ENCODE data around the gene ERG. TPM values are rescaled to one million over a fixed set of nuclear protein-coding genes. Genes with fewer than 3 reads are reported as not detected.
A peak's percentile ranks its signal among the peaks of the same experiment; 100 is the strongest.

The ERG gene
- total RNA-seq, 8 experiments from 2014 or later = 0.09 to 0.97 (median 0.51) TPM; not detected in 1

DNA sequence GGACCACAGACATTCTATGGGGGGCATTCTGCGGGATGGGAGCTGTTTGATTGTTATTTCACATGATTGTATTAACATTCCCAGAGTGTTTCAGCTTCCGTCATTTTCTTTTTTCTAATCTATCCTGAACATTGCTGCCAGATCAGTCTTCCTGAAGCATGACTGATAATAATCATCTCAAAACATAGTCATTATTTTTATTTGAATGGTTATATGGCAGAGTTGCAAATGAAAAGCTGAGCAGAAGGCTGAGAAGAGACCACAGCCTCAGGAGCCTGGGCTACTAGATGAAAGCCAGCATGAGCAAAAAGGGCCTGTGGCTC, 109.0 kb downstream of the ERG start:
- 69 to 100% (median 91%) methylated on average over 1 to 2 of the region's 2 CpGs; no CpG with 5 or more reads in 2 of the 10 experiments for WGBS, 10 experiments
- ATAC-seq (replicated peaks in 6 of 8) = no peak
- in situ Hi-C loops (cut with MboI; ENCODE audit: low pct_unique_long_range_greater_than_20kb in 2 of 9, low sequenced_read_pairs in 9 of 9, unreplicated experiment in 9 of 9) = no loop called here
- peaks cover 0 to 16% of the 10 kb centered on the region in 2 donors for H3K4me1 ChIP-seq (replicated peaks in 1 of 2)
- no peak overlapping the region for H3K27ac ChIP-seq
- no peak overlapping the region for H3K4me3 ChIP-seq

GRCh38 chr21:38388647-38389353, 109.5 kb downstream of the ERG start:
- in situ Hi-C loops (cut with MboI; ENCODE audit: low pct_unique_long_range_greater_than_20kb in 2 of 9, low sequenced_read_pairs in 9 of 9, unreplicated experiment in 9 of 9) = no loop called here
- Histone ChIP-seq H3K4me1 (replicated peaks in 1 of 2) (peaks cover 0 to 20% of the 10 kb centered on the region in 2 donors), H3K27ac (no peak overlapping the region), H3K4me3 (no peak overlapping the region)
- ATAC-seq (replicated peaks in 6 of 8) = peak in 3 of 8 experiments; percentile 29 to 57 (median 51)
- 57 to 100% (median 90%) methylated on average over 1 to 4 of the region's 5 CpGs; no CpG with 5 or more reads in 1 of the 10 experiments for WGBS, 10 experiments

- ATAC-seq (replicated peaks in 6 of 8) = peak in 3 of 8 experiments; percentile 40 to 73 (median 65)
- Histone ChIP-seq H3K4me1 (replicated peaks in 1 of 2) (peaks cover 0 to 20% of the 10 kb centered on the region in 2 donors), H3K27ac (no peak overlapping the region), H3K4me3 (no peak overlapping the region)
- 60 to 100% (median 77%) methylated on average over 1 of the region's 1 CpG; no CpG with 5 or more reads in 4 of the 10 experiments for WGBS, 10 experiments
- in situ Hi-C loops (cut with MboI; ENCODE audit: low pct_unique_long_range_greater_than_20kb in 2 of 9, low sequenced_read_pairs in 9 of 9, unreplicated experiment in 9 of 9) = no loop called here
Measured at GRCh38 chr21:38388203-38388602, 110.1 kb downstream of the ERG start.

GRCh38 chr21:38386967-38387366, 111.3 kb downstream of the ERG start:
- no peak overlapping the region for H3K27ac ChIP-seq
- H3K4me3 ChIP-seq = no peak overlapping the region
- peak in 7 of 8 experiments; percentile 41 to 75 (median 64) for ATAC-seq (replicated peaks in 6 of 8)
- in situ Hi-C loops (cut with MboI; ENCODE audit: low pct_unique_long_range_greater_than_20kb in 2 of 9, low sequenced_read_pairs in 9 of 9, unreplicated experiment in 9 of 9) = no loop called here
- peaks cover 0 to 18% of the 10 kb centered on the region in 2 donors for H3K4me1 ChIP-seq (replicated peaks in 1 of 2)
- 25 to 80% (median 68%) methylated on average over 1 to 4 of the region's 4 CpGs; no CpG with 5 or more reads in 2 of the 10 experiments for WGBS, 10 experiments

DNA sequence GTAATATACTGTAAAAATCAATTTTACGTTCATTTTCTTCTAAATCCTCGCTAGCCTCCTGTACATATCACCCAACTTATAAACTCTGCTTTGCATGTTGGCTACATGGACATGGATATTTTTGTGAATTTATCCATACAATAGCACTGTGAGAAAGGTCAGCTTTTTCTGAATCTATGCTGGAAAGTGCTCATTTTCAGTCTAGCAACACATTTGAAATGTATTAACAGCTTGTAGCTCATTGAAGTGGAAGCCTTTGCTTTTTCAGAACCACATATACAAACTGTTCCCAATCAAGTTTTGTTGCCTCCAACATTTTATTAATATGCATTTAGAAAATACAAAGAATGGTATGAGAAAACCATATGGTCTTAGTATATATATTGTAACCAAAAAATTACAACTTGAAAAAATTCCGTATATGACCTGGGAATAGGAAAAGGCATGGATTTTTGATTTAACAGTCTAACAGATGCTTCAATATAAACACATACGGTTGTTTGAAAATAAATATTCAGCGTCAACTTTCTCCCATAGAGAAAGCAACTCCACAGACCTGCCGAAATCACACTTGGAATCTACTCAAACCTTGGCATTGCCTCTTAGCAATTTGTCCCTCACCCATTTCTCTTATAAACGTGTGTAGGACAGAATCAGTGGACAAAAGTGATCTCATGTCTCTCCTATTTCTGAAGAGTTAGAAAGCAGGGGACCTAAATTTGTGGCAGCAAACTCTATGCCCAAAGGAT, 112.7 kb downstream of the ERG start:
- peaks cover 2 to 18% of the 10 kb centered on the region in 2 donors for H3K4me1 ChIP-seq (replicated peaks in 1 of 2)
- WGBS, 10 experiments = 70 to 88% (median 81%) methylated on average over 1 to 7 of the region's 7 CpGs
- peak in 1 of 8 experiments; percentile 13 for ATAC-seq (replicated peaks in 6 of 8)
- in situ Hi-C loops (cut with MboI; ENCODE audit: low pct_unique_long_range_greater_than_20kb in 2 of 9, low sequenced_read_pairs in 9 of 9, unreplicated experiment in 9 of 9) = no loop called here
- no peak overlapping the region for H3K4me3 ChIP-seq
- no peak overlapping the region for H3K27ac ChIP-seq

DNA sequence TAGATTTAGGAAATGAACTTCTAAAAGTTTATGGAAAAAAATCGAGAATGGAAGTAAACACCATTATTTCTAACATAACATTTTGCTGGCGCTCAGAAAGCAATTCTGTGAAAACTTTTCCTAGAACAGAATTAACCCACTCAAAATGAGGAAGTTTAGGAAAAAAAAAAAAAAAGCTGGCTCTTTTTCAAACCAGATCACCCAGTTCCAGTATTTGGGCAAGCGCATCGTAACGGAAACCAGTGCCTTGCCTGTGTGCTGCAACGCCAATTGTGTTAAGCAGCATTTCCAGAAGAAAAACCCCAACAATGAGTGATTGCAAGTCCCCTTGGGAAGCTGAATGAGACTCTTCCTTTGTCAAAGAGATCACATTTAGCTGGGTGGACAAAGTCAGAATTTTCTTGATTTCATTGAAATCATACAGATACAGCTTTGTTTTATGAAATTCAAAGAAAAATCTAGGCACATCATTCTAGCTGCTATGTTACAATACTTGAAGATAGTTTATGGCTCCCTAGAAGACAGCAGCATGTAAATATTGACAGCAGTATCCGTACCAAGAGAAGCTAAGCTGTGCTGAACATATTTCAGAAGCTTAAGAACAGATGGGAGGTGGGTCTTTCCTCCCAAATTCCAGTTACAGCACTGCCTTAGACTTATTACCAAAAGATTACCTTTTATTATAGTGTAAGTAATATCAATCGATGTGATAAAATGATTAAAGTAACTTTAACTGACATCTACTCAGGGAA, 113.4 kb downstream of the ERG start:
- in situ Hi-C loops (cut with MboI; ENCODE audit: low pct_unique_long_range_greater_than_20kb in 2 of 9, low sequenced_read_pairs in 9 of 9, unreplicated experiment in 9 of 9) = no loop called here
- WGBS, 10 experiments = 17 to 94% (median 77%) methylated on average over 3 to 8 of the region's 8 CpGs
- H3K4me3 ChIP-seq = no peak overlapping the region
- H3K4me1 ChIP-seq (replicated peaks in 1 of 2) = peaks cover 6 to 18% of the 10 kb centered on the region in 2 donors
- no peak overlapping the region for H3K27ac ChIP-seq
- ATAC-seq (replicated peaks in 6 of 8) = peak in 1 of 8 experiments; percentile 11

DNA sequence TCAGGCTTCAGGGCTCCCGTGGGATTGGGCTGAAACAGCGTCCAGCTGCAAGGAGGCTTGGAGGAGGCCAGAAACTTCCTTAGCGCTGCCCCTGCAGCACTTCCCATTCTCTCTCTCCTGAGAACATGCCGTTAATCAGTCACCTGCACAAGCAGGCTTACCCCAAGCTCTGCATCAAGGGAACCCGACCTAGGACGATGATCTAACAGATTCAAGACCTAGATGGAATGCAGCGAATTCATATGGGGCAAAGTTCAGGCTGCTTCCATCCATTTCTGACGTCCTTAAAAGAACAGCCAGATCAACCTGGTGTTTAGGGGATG, 114.1 kb downstream of the ERG start:
- WGBS, 10 experiments = 40 to 97% (median 72%) methylated on average over 1 to 8 of the region's 8 CpGs; no CpG with 5 or more reads in 1 of the 10 experiments
- H3K27ac ChIP-seq = no peak overlapping the region
- no peak overlapping the region for H3K4me3 ChIP-seq
- H3K4me1 ChIP-seq (replicated peaks in 1 of 2) = peaks cover 6 to 18% of the 10 kb centered on the region in 2 donors
- in situ Hi-C loops (cut with MboI; ENCODE audit: low pct_unique_long_range_greater_than_20kb in 2 of 9, low sequenced_read_pairs in 9 of 9, unreplicated experiment in 9 of 9) = no loop called here
- peak in 2 of 8 experiments; percentile 17 to 18 for ATAC-seq (replicated peaks in 6 of 8)

DNA sequence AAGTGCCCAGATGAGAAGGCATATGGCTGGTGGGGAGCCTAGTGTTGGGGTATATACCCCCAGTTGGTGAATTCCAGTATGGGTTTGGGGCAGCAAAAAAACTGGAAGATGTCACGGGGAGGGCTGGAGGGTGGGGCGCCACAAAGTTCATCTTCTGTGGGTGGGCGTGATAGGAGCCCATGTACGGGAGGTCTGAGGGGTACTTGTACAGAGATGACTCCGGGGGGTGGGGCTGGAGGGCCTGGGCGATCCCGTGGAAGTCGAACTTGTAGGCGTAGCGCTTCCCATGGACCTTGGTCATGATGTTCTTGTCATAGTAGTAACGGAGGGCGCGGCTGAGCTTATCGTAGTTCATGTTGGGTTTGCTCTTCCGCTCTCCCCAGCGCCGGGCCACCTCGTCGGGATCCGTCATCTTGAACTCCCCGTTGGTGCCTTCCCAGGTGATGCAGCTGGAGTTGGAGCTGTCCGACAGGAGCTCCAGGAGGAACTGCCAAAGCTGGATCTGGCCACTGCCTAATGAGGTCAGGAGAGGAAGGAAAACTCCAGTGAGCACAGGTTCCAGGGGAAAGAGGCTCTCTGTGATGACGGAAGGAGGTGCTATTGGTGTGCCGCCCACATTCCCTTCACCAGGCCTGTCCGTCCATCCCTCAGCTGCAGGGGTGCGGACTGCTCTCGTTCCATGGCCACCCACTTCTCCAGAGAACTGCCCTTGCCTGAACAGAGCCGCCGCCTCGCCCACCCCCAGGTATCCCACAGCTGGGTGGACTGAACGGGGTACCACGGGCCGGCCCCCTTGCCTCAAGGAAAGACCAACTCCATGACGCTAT, 114.7 kb downstream of the ERG start:
- H3K4me3 ChIP-seq = no peak overlapping the region
- no peak for ATAC-seq (replicated peaks in 6 of 8)
- H3K4me1 ChIP-seq (replicated peaks in 1 of 2) = peaks cover 6 to 18% of the 10 kb centered on the region in 2 donors
- WGBS, 10 experiments = 75 to 100% (median 97%) methylated on average over 2 to 18 of the region's 34 CpGs; no CpG with 5 or more reads in 4 of the 10 experiments
- in situ Hi-C loops (cut with MboI; ENCODE audit: low pct_unique_long_range_greater_than_20kb in 2 of 9, low sequenced_read_pairs in 9 of 9, unreplicated experiment in 9 of 9) = no loop called here
- H3K27ac ChIP-seq = no peak overlapping the region

DNA sequence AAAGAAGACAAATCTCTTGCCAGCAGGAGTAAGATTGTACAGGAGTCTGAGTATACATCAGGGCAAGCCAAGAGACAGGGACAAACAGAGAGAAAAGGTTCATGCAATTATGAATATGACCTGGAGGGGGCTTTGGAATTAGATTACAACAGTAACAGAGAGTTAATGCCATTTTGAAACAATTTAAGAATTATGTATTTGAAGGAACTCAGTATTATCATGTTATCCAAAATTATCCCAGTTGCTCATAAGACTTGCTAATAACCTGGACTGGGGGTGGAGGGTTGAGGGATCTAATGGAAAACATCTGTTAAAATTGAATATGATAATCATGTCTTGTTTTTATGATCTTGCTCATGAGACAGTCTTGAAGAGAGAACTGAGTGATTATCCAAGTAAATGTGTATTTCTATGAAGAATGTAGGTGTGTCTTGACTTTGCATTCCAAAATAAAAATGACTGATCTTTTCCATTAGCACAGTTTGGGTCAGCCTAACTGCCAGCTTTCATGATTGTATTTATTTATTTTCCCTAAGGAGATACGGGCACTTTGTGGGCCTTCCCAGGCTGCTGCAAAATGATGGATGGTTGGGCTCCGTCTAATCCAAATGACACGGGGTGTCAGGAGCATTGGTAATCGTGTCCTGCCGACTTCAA, 117.7 kb downstream of the ERG start:
- Histone ChIP-seq H3K4me3 (no peak overlapping the region), H3K27ac (no peak overlapping the region), H3K4me1 (replicated peaks in 1 of 2) (peaks cover 6 to 16% of the 10 kb centered on the region in 2 donors)
- ATAC-seq (replicated peaks in 6 of 8) = peak in 4 of 8 experiments; percentile 46 to 91 (median 85)
- 0 to 100% (median 79%) methylated on average over 1 to 5 of the region's 5 CpGs; no CpG with 5 or more reads in 4 of the 10 experiments for WGBS, 10 experiments
- in situ Hi-C loops (cut with MboI; ENCODE audit: low pct_unique_long_range_greater_than_20kb in 2 of 9, low sequenced_read_pairs in 9 of 9, unreplicated experiment in 9 of 9) = no loop called here

GRCh38 chr21:38379147-38379546, 119.1 kb downstream of the ERG start:
- H3K4me1 ChIP-seq (replicated peaks in 1 of 2) = peaks cover 2 to 6% of the 10 kb centered on the region in 2 donors
- H3K4me3 ChIP-seq = no peak overlapping the region
- H3K27ac ChIP-seq = no peak overlapping the region
- in situ Hi-C loops (cut with MboI; ENCODE audit: low pct_unique_long_range_greater_than_20kb in 2 of 9, low sequenced_read_pairs in 9 of 9, unreplicated experiment in 9 of 9) = no loop called here
- peak in 2 of 8 experiments; percentile 12 to 52 for ATAC-seq (replicated peaks in 6 of 8)
- WGBS, 10 experiments = 27 to 100% (median 90%) methylated on average over 1 to 3 of the region's 3 CpGs; no CpG with 5 or more reads in 3 of the 10 experiments

GRCh38 chr21:38377165-38378088, 120.8 kb downstream of the ERG start:
- no peak overlapping the region for H3K27ac ChIP-seq
- WGBS, 10 experiments = 9 to 100% (median 61%) methylated on average over 1 to 5 of the region's 5 CpGs; no CpG with 5 or more reads in 2 of the 10 experiments
- in situ Hi-C loops (cut with MboI; ENCODE audit: low pct_unique_long_range_greater_than_20kb in 2 of 9, low sequenced_read_pairs in 9 of 9, unreplicated experiment in 9 of 9) = no loop called here
- H3K4me3 ChIP-seq = no peak overlapping the region
- peak in 1 of 8 experiments; percentile 17 for ATAC-seq (replicated peaks in 6 of 8)
- peaks cover 0 to 6% of the 10 kb centered on the region in 2 donors for H3K4me1 ChIP-seq (replicated peaks in 1 of 2)

All from motor neuron (in vitro differentiated cells).